B cell (primary cell): Measurements from ENCODE around the gene CIAPIN1. TPM values are rescaled to one million over a fixed set of nuclear protein-coding genes. Genes with fewer than 3 reads are reported as not detected.

Source experiments
- ATAC-seq: fragments of 200-7000 bp; cut with Tn5 transposase; one replicate; pipeline ENCODE4 v1.10.0; 2021; ENCODE audit warnings: low read depth, mild to moderate bottlenecking, moderate number of reproducible peaks, moderate library complexity
- CTCF ChIA-PET: fragments of 350-600 bp; sonication (Branson Sonifier 250); formaldehyde crosslinking; loops from one replicate; lab custom pipeline; 2021; ENCODE audit warnings: antibody characterized with exemption, inconsistent platforms; lab: Charles Lee
- POLR2A ChIA-PET: fragments of 350-600 bp; sonication (Branson Sonifier 250); formaldehyde crosslinking; loops from one replicate; lab custom pipeline; 2021; ENCODE audit warnings: antibody characterized with exemption; lab: Charles Lee
- DNase-seq: peaks from one replicate; pipeline ENCODE4 v3.0.0; 2013
- H2AFZ ChIP-seq: 2 replicates; pipeline ENCODE4 v1.6.1; 2012; ENCODE audit warnings: mild to moderate bottlenecking, low read depth, low read length; ENCODE audit not compliant: insufficient read depth, poor library complexity, severe bottlenecking
- H3K27ac ChIP-seq, 2 donors: 1 replicate in 1 of 2; 2 replicates in 1 of 2; pipeline ENCODE4 v1.5.1; 2012 to 2013; ENCODE audit warnings: low read length in 2 of 2, mild to moderate bottlenecking in 2 of 2, moderate library complexity in 1 of 2
- H3K27me3 ChIP-seq, 4 experiments: fragments of 200-600 bp in 1 of 4; sonication (generic) in 1 of 4; replicated peaks in 1 of 4; 1 replicate in 2 of 4; 2 replicates in 2 of 4; pipeline versions ENCODE4 v1.6.1 to v1.7.0; 2013 to 2016; ENCODE audit warnings: low read length in 3 of 4, mild to moderate bottlenecking in 2 of 4, mixed read lengths in 1 of 4, moderate library complexity in 1 of 4; ENCODE audit not compliant: insufficient read depth in 4 of 4, control insufficient read depth in 3 of 4; ENCODE audit errors: control extremely low read depth in 1 of 4
- H3K36me3 ChIP-seq, 2 experiments: replicated peaks in 1 of 2; 1 replicate in 1 of 2; 2 replicates in 1 of 2; pipeline versions ENCODE4 v1.6.1 to v1.7.1; 2013; ENCODE audit warnings: low read length in 1 of 2; ENCODE audit not compliant: insufficient read depth in 2 of 2, control insufficient read depth in 1 of 2; ENCODE audit errors: control extremely low read depth in 1 of 2, extremely low read depth in 1 of 2
- H3K4me1 ChIP-seq, 2 donors: fragments of 200-600 bp in 1 of 2; sonication (generic) in 1 of 2; 1 replicate in 1 of 2; 2 replicates in 1 of 2; pipeline versions ENCODE4 v1.5.1 to v1.6.1; 2013 to 2017; ENCODE audit warnings: low read length in 2 of 2; ENCODE audit not compliant: control insufficient read depth in 2 of 2, insufficient read depth in 2 of 2
- H3K4me2 ChIP-seq: replicated peaks from 2 replicates; pipeline ENCODE3; 2012; ENCODE audit warnings: mild to moderate bottlenecking, low read depth, low read length; ENCODE audit not compliant: poor library complexity, severe bottlenecking
- H3K4me3 ChIP-seq, 5 experiments: fragments of 200-600 bp in 1 of 5; sonication (generic) in 1 of 5; 1 replicate in 3 of 5; 2 replicates in 2 of 5; pipeline versions ENCODE4 v1.5.1 to v1.7.0; 2011 to 2016; ENCODE audit warnings: low read length in 4 of 5, mild to moderate bottlenecking in 4 of 5, low read depth in 2 of 5, control low read depth in 1 of 5, moderate library complexity in 1 of 5; ENCODE audit not compliant: insufficient read depth in 1 of 5; ENCODE audit errors: control extremely low read depth in 1 of 5, extremely low read depth in 1 of 5
- H3K79me2 ChIP-seq: fragments of 200-600 bp; sonication (generic); one replicate; pipeline ENCODE4 v1.6.0; 2016; ENCODE audit warnings: low read length; ENCODE audit not compliant: control insufficient read depth, insufficient read depth
- H3K9ac ChIP-seq: fragments of 200-600 bp; sonication (generic); 2 replicates; pipeline ENCODE4 v1.6.1; 2017; ENCODE audit warnings: mild to moderate bottlenecking, low read length, moderate library complexity
- H3K9me3 ChIP-seq, 3 donors: one replicate each; pipeline versions ENCODE4 v1.6.1 to v1.7.1; 2013; ENCODE audit warnings: low read length in 2 of 3; ENCODE audit not compliant: control insufficient read depth in 2 of 3, insufficient read depth in 1 of 3; ENCODE audit errors: control extremely low read depth in 1 of 3
- H4K20me1 ChIP-seq: 2 replicates; pipeline ENCODE4 v1.6.0; 2012; ENCODE audit warnings: mild to moderate bottlenecking, low read length; ENCODE audit not compliant: insufficient read depth, control insufficient read depth, poor library complexity, severe bottlenecking
- H3K27ac Mint-ChIP-seq: one replicate; pipeline ENCODE4 v1.8.0; 2021; ENCODE audit warnings: mixed read lengths
- H3K27me3 Mint-ChIP-seq: one replicate; pipeline ENCODE4 v1.8.0; 2021; ENCODE audit warnings: mixed read lengths
- H3K4me1 Mint-ChIP-seq: one replicate; pipeline ENCODE4 v1.8.0; 2021; ENCODE audit warnings: mixed read lengths
- H3K4me3 Mint-ChIP-seq: one replicate; pipeline ENCODE4 v1.8.0; 2021; ENCODE audit warnings: mixed read lengths
- H3K9me3 Mint-ChIP-seq: one replicate; pipeline ENCODE4 v1.8.0; 2022; ENCODE audit warnings: mixed read lengths; ENCODE audit not compliant: insufficient read depth
- EZH2 ChIP-seq: IDR thresholded peaks from 2 replicates; pipeline ENCODE4 v1.6.1; 2012; ENCODE audit warnings: borderline replicate concordance, low read depth, mild to moderate bottlenecking, moderate library complexity, low read length; ENCODE audit not compliant: insufficient read depth, poor library complexity, severe bottlenecking
- WGBS: methylation state at CpG from one replicate; pipeline ENCODE4 v1.1.5; 2013; ENCODE audit warnings: missing lambda C conversion rate; ENCODE audit not compliant: insufficient coverage; 5-methylcytosine and 5-hydroxymethylcytosine counted together
- intact Hi-C: fragments of 100-400 bp; cut with micrococcal nuclease; formaldehyde crosslinking; loops from one replicate; pipeline ENCODE4 v1.10.0; 2022
- polyA plus RNA-seq: library from polyadenylated mRNA; depleted of rRNA; stranded (reverse); fragments of >200 nt; gene quantifications from 2 replicates; pipeline ENCODE4 v1.2.3, GENCODE V29; 2012
- total RNA-seq, 2 donors: library from RNA; stranded (reverse); fragments of 120-200 nt in 1 of 2; gene quantifications; 1 replicate in 1 of 2; 2 replicates in 1 of 2; pipeline versions ENCODE4 v1.2.3 to v1.2.4, GENCODE V29; 2013 to 2022
- TF ChIP-seq, protein P1 (sequence below): fragments of 200-600 bp; IDR thresholded peaks from one replicate; pipeline ENCODE4 v1.8.0; 2022; ENCODE audit warnings: antibody characterized with exemption, mild to moderate bottlenecking

Gene CIAPIN1
- total and polyA plus RNA-seq, 2 donors (not counting 1 experiment from before 2014, with no cell fraction given), result 22.0 to 45.7 TPM

DNA sequence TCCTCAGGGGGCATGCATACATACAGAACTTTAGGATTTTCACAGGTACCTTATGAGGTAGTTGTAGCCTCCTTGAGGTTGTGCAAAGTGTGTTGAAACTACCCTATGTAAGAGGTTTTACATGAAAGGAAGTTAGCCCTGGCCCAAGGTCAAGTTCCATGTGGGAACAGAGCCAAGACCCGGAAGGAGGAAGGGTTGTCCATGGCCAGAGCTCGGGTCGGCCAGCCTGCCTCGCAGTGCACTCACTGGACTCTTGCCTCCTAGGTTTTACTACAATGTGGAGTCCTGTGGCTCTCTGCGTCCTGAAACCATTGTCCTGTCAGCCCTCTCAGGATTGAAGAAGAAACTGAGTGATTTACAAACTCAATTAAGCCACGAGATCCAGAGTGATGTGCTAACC is 23.5 kb upstream of the CIAPIN1 start:
- Histone ChIP-seq H3K4me2 (no peak overlapping the region), H3K79me2 (no peaks in the 10 kb centered on the region), H4K20me1 (peaks cover 7% of the 10 kb centered on the region), H3K9ac (no peak overlapping the region), H3K27me3 (no peaks in the 10 kb centered on the region), H3K4me1 (peaks cover 1 to 8% of the 10 kb centered on the region in 2 donors), H3K27ac (no peak overlapping the region), H3K36me3 (peaks cover 7 to 64% of the 10 kb centered on the region in 2 experiments), H3K9me3 (no peaks in the 10 kb centered on the region), H3K4me3 (no peak overlapping the region), H2AFZ (no peak overlapping the region)
- H3K4me1 Mint-ChIP-seq, result peaks cover 10% of the 10 kb centered on the region
- no peaks in the 10 kb centered on the region for H3K27me3 Mint-ChIP-seq
- 93% methylated on average over 6 of the region's 6 CpGs for WGBS
- no peak for TF ChIP-seq EZH2
- TF ChIP-seq, protein P1, sequence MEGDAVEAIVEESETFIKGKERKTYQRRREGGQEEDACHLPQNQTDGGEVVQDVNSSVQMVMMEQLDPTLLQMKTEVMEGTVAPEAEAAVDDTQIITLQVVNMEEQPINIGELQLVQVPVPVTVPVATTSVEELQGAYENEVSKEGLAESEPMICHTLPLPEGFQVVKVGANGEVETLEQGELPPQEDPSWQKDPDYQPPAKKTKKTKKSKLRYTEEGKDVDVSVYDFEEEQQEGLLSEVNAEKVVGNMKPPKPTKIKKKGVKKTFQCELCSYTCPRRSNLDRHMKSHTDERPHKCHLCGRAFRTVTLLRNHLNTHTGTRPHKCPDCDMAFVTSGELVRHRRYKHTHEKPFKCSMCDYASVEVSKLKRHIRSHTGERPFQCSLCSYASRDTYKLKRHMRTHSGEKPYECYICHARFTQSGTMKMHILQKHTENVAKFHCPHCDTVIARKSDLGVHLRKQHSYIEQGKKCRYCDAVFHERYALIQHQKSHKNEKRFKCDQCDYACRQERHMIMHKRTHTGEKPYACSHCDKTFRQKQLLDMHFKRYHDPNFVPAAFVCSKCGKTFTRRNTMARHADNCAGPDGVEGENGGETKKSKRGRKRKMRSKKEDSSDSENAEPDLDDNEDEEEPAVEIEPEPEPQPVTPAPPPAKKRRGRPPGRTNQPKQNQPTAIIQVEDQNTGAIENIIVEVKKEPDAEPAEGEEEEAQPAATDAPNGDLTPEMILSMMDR, result no peak
- no peak overlapping the region for H3K27ac Mint-ChIP-seq
- intact Hi-C loops, result no loop called here
- ChIA-PET POLR2A (no interaction called here), CTCF (interaction anchor here (0.7 to 0.9 kb wide), 3 partner anchors 9 to 50 kb away, joined by 3 read pairs; partner anchors contain the start of gene POLR2C)
- H3K4me3 Mint-ChIP-seq, result no peak overlapping the region
- DNase-seq (no peak), ATAC-seq (no peak)
- no peaks in the 10 kb centered on the region for H3K9me3 Mint-ChIP-seq

DNA sequence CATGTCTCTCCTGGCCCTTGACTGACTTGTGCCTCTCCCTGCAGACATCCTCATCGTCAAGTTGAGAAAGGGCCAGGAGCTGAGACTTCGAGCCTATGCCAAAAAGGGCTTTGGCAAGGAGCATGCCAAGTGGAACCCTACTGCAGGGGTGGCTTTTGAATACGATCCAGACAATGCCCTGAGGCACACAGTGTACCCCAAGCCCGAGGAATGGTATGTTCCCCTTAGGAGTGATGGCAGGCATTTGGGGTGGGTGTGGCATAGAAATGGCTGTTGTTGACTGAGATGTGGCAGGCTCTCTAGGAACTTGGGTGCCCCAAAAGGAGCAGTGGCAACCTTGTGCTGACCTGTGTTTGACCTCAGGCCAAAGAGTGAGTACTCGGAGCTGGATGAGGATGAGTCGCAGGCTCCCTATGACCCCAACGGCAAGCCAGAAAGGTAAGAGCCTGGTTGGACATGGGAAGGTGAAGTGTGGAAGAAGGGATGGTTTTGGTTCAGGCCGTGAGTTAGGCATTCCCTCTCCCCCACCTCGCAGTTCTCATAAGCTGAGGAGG is 22.8 kb upstream of the CIAPIN1 start:
- no peak overlapping the region for H2AFZ ChIP-seq
- Mint-ChIP-seq H3K4me1 (peaks cover 9% of the 10 kb centered on the region), H3K9me3 (no peaks in the 10 kb centered on the region), H3K4me3 (no peak overlapping the region), H3K27me3 (no peaks in the 10 kb centered on the region), H3K27ac (no peak overlapping the region)
- no peak for ATAC-seq
- CTCF ChIA-PET, result interaction anchor here (0.7 kb wide), 1 partner anchor 51 kb away, joined by 3 read pairs; no protein-coding TSS in a partner anchor
- POLR2A ChIA-PET, result no interaction called here
- no peak overlapping the region for H3K27ac ChIP-seq
- TF ChIP-seq, protein P1, result no peak
- no peak for TF ChIP-seq EZH2
- H3K79me2 ChIP-seq, result peaks cover 2% of the 10 kb centered on the region
- H3K4me1 ChIP-seq, result peaks cover 0 to 3% of the 10 kb centered on the region in 2 donors
- DNase-seq, result no peak
- H3K36me3 ChIP-seq, result peaks cover 10 to 68% of the 10 kb centered on the region in 2 experiments
- H3K9ac ChIP-seq, result no peak overlapping the region
- H3K4me3 ChIP-seq, result no peak overlapping the region
- H4K20me1 ChIP-seq, result peaks cover 10% of the 10 kb centered on the region
- WGBS, result 95% methylated on average over 7 of the region's 9 CpGs
- no peaks in the 10 kb centered on the region for H3K27me3 ChIP-seq
- intact Hi-C loops, result no loop called here
- no peaks in the 10 kb centered on the region for H3K9me3 ChIP-seq
- no peak overlapping the region for H3K4me2 ChIP-seq
